ENCODE data around the gene PRKN.

- TF ChIP-seq GATA2 (IDR thresholded peaks at IDR 0.05; ENCODE audit: low read depth, low read length) (no peak), GATA3 (IDR thresholded peaks at IDR 0.05; ENCODE audit: low read depth, low read length) (no peak)
Measured at GRCh38 chr6:161674930-161675682, 1052.5 kb downstream of the PRKN start.
